ENCODE measurements around the gene SLC66A3.

The SLC66A3 gene

DNA sequence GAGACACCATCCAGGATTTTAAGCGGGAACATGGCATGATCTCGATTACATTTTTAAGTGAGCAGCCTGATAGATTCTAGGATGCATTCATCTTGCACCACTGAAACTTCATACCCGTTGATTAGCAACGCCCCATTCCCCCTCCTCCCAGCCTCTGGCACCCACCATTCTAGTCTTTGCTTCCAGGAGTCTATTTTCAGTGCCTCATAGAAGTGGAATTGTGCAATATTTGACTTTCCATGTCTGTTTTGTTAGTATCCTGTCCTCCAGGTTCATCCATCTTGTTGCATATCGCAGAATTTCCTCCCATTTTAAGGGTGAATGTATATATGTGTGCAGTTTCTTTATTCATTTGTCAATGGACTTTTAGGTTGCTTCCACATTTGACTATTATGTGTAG lies 20.9 kb upstream of the SLC66A3 start:
- H3K4me3 ChIP-seq (ENCODE audit: low read depth, low read length, poor library complexity, severe bottlenecking), result no peak overlapping the region
- H3K27ac ChIP-seq (ENCODE audit: low read depth, low read length, poor library complexity, severe bottlenecking), result no peak overlapping the region
- H3K4me1 ChIP-seq (ENCODE audit: insufficient read depth, low read length, severe bottlenecking), result peaks cover 22% of the 10 kb centered on the region
- H4K20me1 ChIP-seq (ENCODE audit: insufficient read depth, low read length), result no peaks in the 10 kb centered on the region
- H3K9ac ChIP-seq (ENCODE audit: low read length), result no peak overlapping the region
- no peaks in the 10 kb centered on the region for H3K79me2 ChIP-seq (ENCODE audit: insufficient read depth, low read length)
- no peaks in the 10 kb centered on the region for H3K9me3 ChIP-seq (ENCODE audit: low read length)
- no peaks in the 10 kb centered on the region for H3K27me3 ChIP-seq (ENCODE audit: insufficient read depth, low read length)
- TF ChIP-seq, protein P1, sequence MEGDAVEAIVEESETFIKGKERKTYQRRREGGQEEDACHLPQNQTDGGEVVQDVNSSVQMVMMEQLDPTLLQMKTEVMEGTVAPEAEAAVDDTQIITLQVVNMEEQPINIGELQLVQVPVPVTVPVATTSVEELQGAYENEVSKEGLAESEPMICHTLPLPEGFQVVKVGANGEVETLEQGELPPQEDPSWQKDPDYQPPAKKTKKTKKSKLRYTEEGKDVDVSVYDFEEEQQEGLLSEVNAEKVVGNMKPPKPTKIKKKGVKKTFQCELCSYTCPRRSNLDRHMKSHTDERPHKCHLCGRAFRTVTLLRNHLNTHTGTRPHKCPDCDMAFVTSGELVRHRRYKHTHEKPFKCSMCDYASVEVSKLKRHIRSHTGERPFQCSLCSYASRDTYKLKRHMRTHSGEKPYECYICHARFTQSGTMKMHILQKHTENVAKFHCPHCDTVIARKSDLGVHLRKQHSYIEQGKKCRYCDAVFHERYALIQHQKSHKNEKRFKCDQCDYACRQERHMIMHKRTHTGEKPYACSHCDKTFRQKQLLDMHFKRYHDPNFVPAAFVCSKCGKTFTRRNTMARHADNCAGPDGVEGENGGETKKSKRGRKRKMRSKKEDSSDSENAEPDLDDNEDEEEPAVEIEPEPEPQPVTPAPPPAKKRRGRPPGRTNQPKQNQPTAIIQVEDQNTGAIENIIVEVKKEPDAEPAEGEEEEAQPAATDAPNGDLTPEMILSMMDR (IDR thresholded peaks at IDR 0.05; ENCODE audit: low read length), result no peak
- no peak for TF ChIP-seq EZH2 (IDR thresholded peaks at IDR 0.05; ENCODE audit: borderline replicate concordance, low read length)
- H2AFZ ChIP-seq (ENCODE audit: low read length), result no peak overlapping the region
- no peaks in the 10 kb centered on the region for H3K36me3 ChIP-seq (ENCODE audit: insufficient read depth, low read length)
- no peak overlapping the region for H3K4me2 ChIP-seq (ENCODE audit: low read length)
- H3K9me2 ChIP-seq (ENCODE audit: low read depth, low read length), result no peaks in the 10 kb centered on the region
- no peaks in the 10 kb centered on the region for H3F3A ChIP-seq (ENCODE audit: insufficient read depth, low read length)

DNA sequence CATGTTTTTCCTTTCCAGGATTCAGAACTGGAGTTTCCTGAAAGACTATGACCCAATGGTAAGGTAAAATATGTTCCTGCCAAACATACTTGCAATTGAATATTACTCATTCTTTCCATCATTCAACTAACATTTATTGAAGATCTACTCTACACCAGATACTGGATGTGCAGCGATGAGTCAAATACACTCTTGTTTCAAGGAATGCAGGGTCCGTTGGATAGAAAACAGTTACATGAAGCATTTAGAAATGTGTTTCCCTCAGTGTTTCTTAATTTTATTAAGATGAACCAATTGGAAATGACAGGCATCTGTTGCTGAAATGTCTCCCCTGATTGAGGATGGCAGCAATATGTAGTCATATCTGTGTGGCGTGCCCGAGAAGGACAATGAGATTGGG lies 14.8 kb upstream of the SLC66A3 start:
- Histone ChIP-seq H3K27me3 (ENCODE audit: insufficient read depth, low read length) (no peaks in the 10 kb centered on the region), H4K20me1 (ENCODE audit: insufficient read depth, low read length) (no peaks in the 10 kb centered on the region), H3K9me3 (ENCODE audit: low read length) (no peaks in the 10 kb centered on the region), H2AFZ (ENCODE audit: low read length) (no peak overlapping the region), H3K4me2 (ENCODE audit: low read length) (no peak overlapping the region), H3K4me3 (ENCODE audit: low read depth, low read length, poor library complexity, severe bottlenecking) (no peak overlapping the region), H3K27ac (ENCODE audit: low read depth, low read length, poor library complexity, severe bottlenecking) (no peak overlapping the region), H3K4me1 (ENCODE audit: insufficient read depth, low read length, severe bottlenecking) (no peaks in the 10 kb centered on the region), H3F3A (ENCODE audit: insufficient read depth, low read length) (no peaks in the 10 kb centered on the region), H3K9ac (ENCODE audit: low read length) (no peak overlapping the region), H3K9me2 (ENCODE audit: low read depth, low read length) (no peaks in the 10 kb centered on the region), H3K79me2 (ENCODE audit: insufficient read depth, low read length) (no peaks in the 10 kb centered on the region), H3K36me3 (ENCODE audit: insufficient read depth, low read length) (no peaks in the 10 kb centered on the region)
- no peak for TF ChIP-seq EZH2 (IDR thresholded peaks at IDR 0.05; ENCODE audit: borderline replicate concordance, low read length)
- TF ChIP-seq, protein P1 (IDR thresholded peaks at IDR 0.05; ENCODE audit: low read length), result no peak

DNA sequence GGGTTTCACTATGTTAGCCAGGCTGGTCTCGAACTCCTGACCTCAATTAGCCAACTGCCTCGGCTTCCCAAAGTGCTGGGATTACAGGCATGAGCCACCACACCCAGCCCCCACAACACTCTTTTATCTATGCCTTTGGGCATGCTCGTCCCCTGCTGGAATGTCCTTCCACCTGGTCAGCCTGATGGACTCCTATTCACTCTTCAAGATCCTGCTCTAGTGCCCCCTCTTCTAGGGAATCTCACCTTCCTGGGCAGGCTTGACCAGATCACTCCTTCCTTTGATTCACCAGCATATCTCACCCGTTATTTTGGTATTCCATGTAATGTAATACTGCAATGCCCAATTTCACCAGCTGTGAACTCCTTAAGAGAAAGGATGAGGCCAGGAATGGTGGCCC lies 13.9 kb upstream of the SLC66A3 start:
- H3K4me1 ChIP-seq (ENCODE audit: insufficient read depth, low read length, severe bottlenecking), result no peaks in the 10 kb centered on the region
- no peaks in the 10 kb centered on the region for H3K79me2 ChIP-seq (ENCODE audit: insufficient read depth, low read length)
- H3F3A ChIP-seq (ENCODE audit: insufficient read depth, low read length), result no peaks in the 10 kb centered on the region
- TF ChIP-seq EZH2 (IDR thresholded peaks at IDR 0.05; ENCODE audit: borderline replicate concordance, low read length), result no peak
- TF ChIP-seq, protein P1 (IDR thresholded peaks at IDR 0.05; ENCODE audit: low read length), result no peak
- no peaks in the 10 kb centered on the region for H4K20me1 ChIP-seq (ENCODE audit: insufficient read depth, low read length)
- H3K36me3 ChIP-seq (ENCODE audit: insufficient read depth, low read length), result no peaks in the 10 kb centered on the region
- no peaks in the 10 kb centered on the region for H3K27me3 ChIP-seq (ENCODE audit: insufficient read depth, low read length)
- no peak overlapping the region for H3K4me2 ChIP-seq (ENCODE audit: low read length)
- no peaks in the 10 kb centered on the region for H3K9me2 ChIP-seq (ENCODE audit: low read depth, low read length)
- no peak overlapping the region for H3K9ac ChIP-seq (ENCODE audit: low read length)
- no peaks in the 10 kb centered on the region for H3K9me3 ChIP-seq (ENCODE audit: low read length)
- no peak overlapping the region for H3K4me3 ChIP-seq (ENCODE audit: low read depth, low read length, poor library complexity, severe bottlenecking)
- H3K27ac ChIP-seq (ENCODE audit: low read depth, low read length, poor library complexity, severe bottlenecking), result no peak overlapping the region
- no peak overlapping the region for H2AFZ ChIP-seq (ENCODE audit: low read length)

All from OCI-LY1 (cell line).